Kidney epithelial cell (primary cell): ENCODE measurements around the gene MRPS2. TPM values are rescaled to one million over a fixed set of nuclear protein-coding genes. Genes with fewer than 3 reads are reported as not detected.
"Not testable (repeated sequence)": the region's sequence is repeated elsewhere in the genome, so short reads cannot be mapped to it uniquely, and the experiment has no call there.

Experiments used
- DNase-seq: peaks from one replicate; pipeline ENCODE4 v3.0.0-alpha.2; 2010; ENCODE audit warnings: low read depth
- H3K27me3 ChIP-seq: 2 replicates; pipeline ENCODE4 v1.6.0; 2011; ENCODE audit warnings: low read length; ENCODE audit not compliant: control insufficient read depth, insufficient read depth
- H3K36me3 ChIP-seq: 2 replicates; pipeline ENCODE4 v1.5.1; 2011; ENCODE audit warnings: low read length; ENCODE audit not compliant: control insufficient read depth, insufficient read depth
- H3K4me3 ChIP-seq: 2 replicates; pipeline ENCODE4 v1.5.1; 2011; ENCODE audit warnings: low read depth, mild to moderate bottlenecking, control low read depth, low read length
- CTCF ChIP-seq: IDR thresholded peaks from 2 replicates; pipeline ENCODE4 v1.5.1; 2011; ENCODE audit warnings: mild to moderate bottlenecking, moderate library complexity, low read length, control low read depth, inconsistent platforms; ENCODE audit not compliant: insufficient read depth, poor library complexity, severe bottlenecking
- total RNA-seq: library from RNA; depleted of rRNA; stranded (reverse); fragments of >200 nt; gene quantifications from 2 replicates; pipeline ENCODE4 v1.2.3, GENCODE V29; 2015

Gene MRPS2
- total RNA-seq, 1 donor from 2014 or later = 72.4 TPM

- no peak for DNase-seq
- Histone ChIP-seq H3K27me3 (no peaks in the 10 kb centered on the region), H3K4me3 (no peak overlapping the region), H3K36me3 (no peaks in the 10 kb centered on the region)
- TF ChIP-seq CTCF = no peak
Observed at GRCh38 chr9:135512904-135513303, 12.4 kb downstream of the MRPS2 start.

- DNase-seq = no peak
- TF ChIP-seq CTCF = no peak
- no peak overlapping the region for H3K4me3 ChIP-seq
Observed at GRCh38 chr9:135513351-135513846, 12.9 kb downstream of the MRPS2 start.

GRCh38 chr9:135513906-135514305 lies 13.4 kb downstream of the MRPS2 start:
- H3K4me3 ChIP-seq, H3K27me3 ChIP-seq, H3K36me3 ChIP-seq, DNase-seq: not testable (repeated sequence)

More at GRCh38 chr9:135513351-135513846, 12.9 kb downstream of the MRPS2 start:
- Histone ChIP-seq H3K36me3 (no peaks in the 10 kb centered on the region), H3K27me3 (no peaks in the 10 kb centered on the region)

- DNase-seq = no peak
- Histone ChIP-seq H3K4me3 (no peak overlapping the region), H3K36me3 (no peaks in the 10 kb centered on the region), H3K27me3 (peaks cover under 1% of the 10 kb centered on the region)
- TF ChIP-seq CTCF = no peak
Observed at GRCh38 chr9:135514342-135515082, 14.0 kb downstream of the MRPS2 start.

- no peaks in the 10 kb centered on the region for H3K36me3 ChIP-seq
- no peak for DNase-seq
- TF ChIP-seq CTCF = no peak
Observed at GRCh38 chr9:135515083-135515951, 14.8 kb downstream of the MRPS2 start.

GRCh38 chr9:135516132-135516860 lies 15.8 kb downstream of the MRPS2 start:
- DNase-seq = no peak
- no peaks in the 10 kb centered on the region for H3K36me3 ChIP-seq
- peaks cover 2% of the 10 kb centered on the region for H3K27me3 ChIP-seq
- no peak overlapping the region for H3K4me3 ChIP-seq
- TF ChIP-seq CTCF = no peak

More at GRCh38 chr9:135515083-135515951, 14.8 kb downstream of the MRPS2 start:
- Histone ChIP-seq H3K27me3 (peaks cover 2% of the 10 kb centered on the region), H3K4me3 (no peak overlapping the region)
